CD14-positive monocyte (primary cell): ENCODE data around the gene AMOT. TPM values are rescaled to one million over a fixed set of nuclear protein-coding genes. Genes with fewer than 3 reads are reported as not detected.

Source experiments
- DNase-seq, 3 donors: peaks; one replicate each; pipeline ENCODE4 v3.0.0-alpha.2; 2011 to 2022
- H2AFZ ChIP-seq: 2 replicates; pipeline ENCODE4 v1.6.0; 2012; ENCODE audit warnings: mild to moderate bottlenecking, low read depth, low read length, inconsistent platforms; ENCODE audit not compliant: insufficient read depth, poor library complexity, severe bottlenecking
- H3K27ac ChIP-seq, 2 donors: 1 replicate in 1 of 2; 2 replicates in 1 of 2; pipeline ENCODE4 v1.5.1; 2012 to 2013; ENCODE audit warnings: low read length in 2 of 2, control low read depth in 1 of 2, inconsistent platforms in 1 of 2, low read depth in 1 of 2, mild to moderate bottlenecking in 1 of 2
- H3K27me3 ChIP-seq, 2 donors: one replicate each; pipeline versions ENCODE4 v1.6.0 to v1.6.1; 2011 to 2013; ENCODE audit warnings: low read length in 2 of 2; ENCODE audit not compliant: control insufficient read depth in 2 of 2, insufficient read depth in 2 of 2
- H3K36me3 ChIP-seq, 2 donors: replicated peaks in 1 of 2; 1 replicate in 1 of 2; 2 replicates in 1 of 2; pipeline versions ENCODE4 v1.5.1 to v1.6.1; 2012 to 2013; ENCODE audit warnings: low read length in 2 of 2, control low read depth in 1 of 2, inconsistent platforms in 1 of 2, mild to moderate bottlenecking in 1 of 2; ENCODE audit not compliant: insufficient read depth in 2 of 2, control insufficient read depth in 1 of 2
- H3K4me1 ChIP-seq, 2 donors: 1 replicate in 1 of 2; 2 replicates in 1 of 2; pipeline versions ENCODE4 v1.5.1 to v1.6.1; 2012 to 2013; ENCODE audit warnings: low read length in 2 of 2, control low read depth in 1 of 2, inconsistent platforms in 1 of 2, mild to moderate bottlenecking in 1 of 2, moderate library complexity in 1 of 2; ENCODE audit not compliant: insufficient read depth in 2 of 2, control insufficient read depth in 1 of 2
- H3K4me2 ChIP-seq: replicated peaks from 2 replicates; pipeline ENCODE3; 2012; ENCODE audit warnings: low read length, moderate library complexity, mild to moderate bottlenecking; ENCODE audit not compliant: poor library complexity, severe bottlenecking; ENCODE audit errors: extremely low read depth
- H3K4me3 ChIP-seq, 3 experiments: fragments of 200-600 bp in 1 of 3; sonication (generic) in 1 of 3; replicated peaks in 1 of 3; 1 replicate in 2 of 3; 2 replicates in 1 of 3; pipeline ENCODE4 v1.5.1; 2011 to 2013; ENCODE audit warnings: low read length in 3 of 3, mild to moderate bottlenecking in 3 of 3, control low read depth in 2 of 3, low read depth in 2 of 3, inconsistent platforms in 1 of 3, moderate library complexity in 1 of 3
- H3K79me2 ChIP-seq: 2 replicates; pipeline ENCODE4 v1.6.0; 2012; ENCODE audit warnings: mild to moderate bottlenecking, control low read depth, inconsistent platforms, low read length, moderate library complexity; ENCODE audit not compliant: insufficient read depth
- H3K9ac ChIP-seq: 2 replicates; pipeline ENCODE4 v1.6.0; 2017; ENCODE audit warnings: low read length, mild to moderate bottlenecking; ENCODE audit not compliant: insufficient read depth, poor library complexity, severe bottlenecking
- H3K9me3 ChIP-seq, 2 donors: replicated peaks in 1 of 2; 1 replicate in 1 of 2; 2 replicates in 1 of 2; pipeline versions ENCODE4 v1.5.1 to v1.6.1; 2012 to 2013; ENCODE audit warnings: low read length in 2 of 2, control low read depth in 1 of 2; ENCODE audit not compliant: control insufficient read depth in 1 of 2, insufficient read depth in 1 of 2
- H4K20me1 ChIP-seq: 2 replicates; pipeline ENCODE4 v1.6.0; 2012; ENCODE audit warnings: mild to moderate bottlenecking, low read length, control low read depth, moderate library complexity; ENCODE audit not compliant: insufficient read depth
- H3K27ac Mint-ChIP-seq, 7 donors: one replicate each; pipeline ENCODE4 v1.8.0; 2020; ENCODE audit warnings: mild to moderate bottlenecking in 7 of 7, mixed read lengths in 7 of 7, moderate library complexity in 6 of 7, inconsistent platforms in 2 of 7
- H3K27me3 Mint-ChIP-seq, 3 donors: one replicate each; pipeline ENCODE4 v1.8.0; 2021 to 2022; ENCODE audit warnings: low read depth in 3 of 3, mild to moderate bottlenecking in 3 of 3, mixed read lengths in 3 of 3, moderate library complexity in 3 of 3, inconsistent platforms in 1 of 3
- H3K36me3 Mint-ChIP-seq, 2 donors: one replicate each; pipeline ENCODE4 v1.8.0; 2020; ENCODE audit warnings: mixed read lengths in 2 of 2, inconsistent platforms in 1 of 2, mild to moderate bottlenecking in 1 of 2
- H3K4me1 Mint-ChIP-seq: one replicate; pipeline ENCODE4 v1.8.0; 2020; ENCODE audit warnings: mild to moderate bottlenecking, mixed read lengths
- H3K4me3 Mint-ChIP-seq, 2 donors: one replicate each; pipeline ENCODE4 v1.8.0; 2020; ENCODE audit warnings: mild to moderate bottlenecking in 2 of 2, mixed read lengths in 2 of 2, moderate library complexity in 1 of 2
- H3K9me3 Mint-ChIP-seq, 7 donors: one replicate each; pipeline ENCODE4 v1.8.0; 2020 to 2022; ENCODE audit warnings: mixed read lengths in 7 of 7, mild to moderate bottlenecking in 6 of 7, moderate library complexity in 6 of 7, inconsistent platforms in 2 of 7
- CTCF ChIP-seq: fragments of 200-600 bp; IDR thresholded peaks from one replicate; pipeline ENCODE4 v1.8.0; 2022; ENCODE audit warnings: antibody characterized with exemption, mild to moderate bottlenecking
- WGBS: methylation state at CpG from one replicate; pipeline ENCODE4 v1.1.5; 2013; ENCODE audit warnings: missing lambda C conversion rate; ENCODE audit not compliant: insufficient coverage; 5-methylcytosine and 5-hydroxymethylcytosine counted together
- intact Hi-C, 2 donors: fragments of 100-400 bp; cut with micrococcal nuclease; formaldehyde crosslinking; loops; one replicate each; pipeline versions ENCODE4 v1.15.0 to v1.15.1; 2023
- polyA plus RNA-seq, 3 donors: library from polyadenylated mRNA; depleted of rRNA in 1 of 3; unstranded in 2 of 3; stranded (reverse) in 1 of 3; fragments of 300-500 nt in 2 of 3; fragments of >200 nt in 1 of 3; fragmentation: Illumina TruSeq in 2 of 3; gene quantifications; 1 replicate in 2 of 3; 2 replicates in 1 of 3; pipeline ENCODE4 v1.2.3, GENCODE V29; 2012 to 2021

The AMOT gene
- polyA plus RNA-seq, 3 donors = 0.04 to 0.11 TPM; not detected in 1

- H3K27me3 Mint-ChIP-seq = peaks cover 7 to 22% (median 9%) of the 10 kb centered on the region in 3 donors
- Histone ChIP-seq H3K4me2 (no peak overlapping the region), H3K4me3 (no peak overlapping the region), H3K27ac (no peak overlapping the region), H3K4me1 (peaks cover 5 to 8% of the 10 kb centered on the region in 2 donors), H3K9ac (no peak overlapping the region), H4K20me1 (no peaks in the 10 kb centered on the region), H2AFZ (no peak overlapping the region), H3K9me3 (peaks cover 0 to 3% of the 10 kb centered on the region in 2 donors), H3K36me3 (no peaks in the 10 kb centered on the region), H3K27me3 (peaks cover 6 to 7% of the 10 kb centered on the region in 2 donors), H3K79me2 (no peaks in the 10 kb centered on the region)
- no CpG with 5 or more reads among the region's 1 CpG for WGBS
- peaks cover 0 to 12% (median 7%) of the 10 kb centered on the region in 7 donors for H3K9me3 Mint-ChIP-seq
- H3K4me3 Mint-ChIP-seq = no peak overlapping the region
- no peak for DNase-seq
- H3K4me1 Mint-ChIP-seq = peaks cover 12% of the 10 kb centered on the region
- H3K36me3 Mint-ChIP-seq = no peaks in the 10 kb centered on the region
- TF ChIP-seq CTCF = no peak
- no peak overlapping the region for H3K27ac Mint-ChIP-seq
- intact Hi-C loops = no loop called here
Measured at GRCh38 chrX:112837531-112837930, 3.1 kb downstream of the AMOT start.

GRCh38 chrX:112835019-112835418 is 5.6 kb downstream of the AMOT start:
- WGBS = no CpG with 5 or more reads among the region's 1 CpG
- H3K79me2 ChIP-seq = no peaks in the 10 kb centered on the region
- Mint-ChIP-seq H3K4me1 (peaks cover 8% of the 10 kb centered on the region), H3K27ac (peak overlapping the region in 1 of 7 donors; percentile 68), H3K4me3 (no peak overlapping the region), H3K36me3 (no peaks in the 10 kb centered on the region), H3K27me3 (peaks cover 5 to 10% (median 5%) of the 10 kb centered on the region in 3 donors), H3K9me3 (peaks cover 0 to 3% (median under 1%) of the 10 kb centered on the region in 7 donors)
- H3K4me2 ChIP-seq = no peak overlapping the region
- no peaks in the 10 kb centered on the region for H4K20me1 ChIP-seq
- H3K9ac ChIP-seq = no peak overlapping the region
- H3K4me1 ChIP-seq = peaks cover 0 to 2% of the 10 kb centered on the region in 2 donors
- TF ChIP-seq CTCF = no peak
- H3K9me3 ChIP-seq = no peaks in the 10 kb centered on the region
- peaks cover 4% of the 10 kb centered on the region in 2 donors for H3K27me3 ChIP-seq
- no peak for DNase-seq
- intact Hi-C loops = no loop called here
- no peak overlapping the region for H3K4me3 ChIP-seq
- H2AFZ ChIP-seq = no peak overlapping the region
- no peak overlapping the region for H3K27ac ChIP-seq
- no peaks in the 10 kb centered on the region for H3K36me3 ChIP-seq
